ENCODE data around the gene SVEP1. TPM values are rescaled to one million over a fixed set of nuclear protein-coding genes. Genes with fewer than 3 reads are reported as not detected.

SVEP1 gene
- total and polyA plus RNA-seq, 2 donors (not counting 1 experiment from before 2014, with no cell fraction given), result not detected

GRCh38 chr9:110479481-110479880 is 100.1 kb downstream of the SVEP1 start:
- Histone ChIP-seq H3K4me2 (replicated peaks; ENCODE audit: low read depth, low read length, poor library complexity, severe bottlenecking) (no peak overlapping the region), H3K9me3 (ENCODE audit: control extremely low read depth in 1 of 3, control insufficient read depth in 2 of 3, insufficient read depth in 1 of 3, low read length in 2 of 3) (no peaks in the 10 kb centered on the region), H4K20me1 (ENCODE audit: control insufficient read depth, insufficient read depth, low read length, poor library complexity, severe bottlenecking) (no peaks in the 10 kb centered on the region), H2AFZ (ENCODE audit: insufficient read depth, low read depth, low read length, poor library complexity, severe bottlenecking) (no peak overlapping the region), H3K79me2 (ENCODE audit: control insufficient read depth, insufficient read depth, low read length) (no peaks in the 10 kb centered on the region), H3K4me3 (ENCODE audit: control extremely low read depth in 1 of 5, extremely low read depth in 1 of 5, insufficient read depth in 1 of 5, low read depth in 2 of 5, low read length in 4 of 5) (no peak overlapping the region), H3K27ac (ENCODE audit: low read length in 2 of 2) (no peak overlapping the region), H3K27me3 (replicated peaks in 1 of 4; ENCODE audit: control extremely low read depth in 1 of 4, control insufficient read depth in 3 of 4, insufficient read depth in 4 of 4, low read length in 3 of 4) (no peaks in the 10 kb centered on the region), H3K4me1 (ENCODE audit: control insufficient read depth in 2 of 2, insufficient read depth in 2 of 2, low read length in 2 of 2) (no peaks in the 10 kb centered on the region), H3K36me3 (replicated peaks in 1 of 2; ENCODE audit: control extremely low read depth in 1 of 2, control insufficient read depth in 1 of 2, extremely low read depth in 1 of 2, insufficient read depth in 2 of 2, low read length in 1 of 2) (no peaks in the 10 kb centered on the region), H3K9ac (ENCODE audit: low read length) (no peak overlapping the region)
- no peak overlapping the region for H3K4me3 Mint-ChIP-seq
- TF ChIP-seq CTCF (IDR thresholded peaks at IDR 0.05) (no peak), EZH2 (IDR thresholded peaks at IDR 0.05; ENCODE audit: borderline replicate concordance, insufficient read depth, low read depth, low read length, poor library complexity, severe bottlenecking) (no peak)
- no peaks in the 10 kb centered on the region for H3K4me1 Mint-ChIP-seq
- ChIA-PET POLR2A (no interaction called here), CTCF (no interaction called here)
- no peak overlapping the region for H3K27ac Mint-ChIP-seq
- 20% methylated on average over 1 of the region's 5 CpGs for WGBS (ENCODE audit: insufficient coverage)
- DNase-seq (no peak), ATAC-seq (ENCODE audit: low read depth) (no peak)
- intact Hi-C loops (cut with micrococcal nuclease), result no loop called here
- H3K9me3 Mint-ChIP-seq (ENCODE audit: insufficient read depth), result peaks cover 3% of the 10 kb centered on the region
- peaks cover 7% of the 10 kb centered on the region for H3K27me3 Mint-ChIP-seq

- Histone ChIP-seq H3K9me3 (ENCODE audit: control extremely low read depth in 1 of 3, control insufficient read depth in 2 of 3, insufficient read depth in 1 of 3, low read length in 2 of 3) (no peaks in the 10 kb centered on the region), H3K79me2 (ENCODE audit: control insufficient read depth, insufficient read depth, low read length) (no peaks in the 10 kb centered on the region), H3K27me3 (replicated peaks in 1 of 4; ENCODE audit: control extremely low read depth in 1 of 4, control insufficient read depth in 3 of 4, insufficient read depth in 4 of 4, low read length in 3 of 4) (no peaks in the 10 kb centered on the region), H3K9ac (ENCODE audit: low read length) (no peak overlapping the region), H3K4me3 (ENCODE audit: control extremely low read depth in 1 of 5, extremely low read depth in 1 of 5, insufficient read depth in 1 of 5, low read depth in 2 of 5, low read length in 4 of 5) (no peak overlapping the region), H4K20me1 (ENCODE audit: control insufficient read depth, insufficient read depth, low read length, poor library complexity, severe bottlenecking) (no peaks in the 10 kb centered on the region), H3K4me2 (replicated peaks; ENCODE audit: low read depth, low read length, poor library complexity, severe bottlenecking) (no peak overlapping the region), H3K36me3 (replicated peaks in 1 of 2; ENCODE audit: control extremely low read depth in 1 of 2, control insufficient read depth in 1 of 2, extremely low read depth in 1 of 2, insufficient read depth in 2 of 2, low read length in 1 of 2) (no peaks in the 10 kb centered on the region), H3K27ac (ENCODE audit: low read length in 2 of 2) (no peak overlapping the region), H2AFZ (ENCODE audit: insufficient read depth, low read depth, low read length, poor library complexity, severe bottlenecking) (no peak overlapping the region), H3K4me1 (ENCODE audit: control insufficient read depth in 2 of 2, insufficient read depth in 2 of 2, low read length in 2 of 2) (no peaks in the 10 kb centered on the region)
- H3K4me3 Mint-ChIP-seq, result no peak overlapping the region
- intact Hi-C loops (cut with micrococcal nuclease), result no loop called here
- H3K27me3 Mint-ChIP-seq, result no peaks in the 10 kb centered on the region
- CTCF ChIA-PET, result no interaction called here
- no peaks in the 10 kb centered on the region for H3K4me1 Mint-ChIP-seq
- H3K9me3 Mint-ChIP-seq (ENCODE audit: insufficient read depth), result no peaks in the 10 kb centered on the region
- H3K27ac Mint-ChIP-seq, result no peak overlapping the region
- TF ChIP-seq CTCF (IDR thresholded peaks at IDR 0.05), result no peak
- no peak for TF ChIP-seq EZH2 (IDR thresholded peaks at IDR 0.05; ENCODE audit: borderline replicate concordance, insufficient read depth, low read depth, low read length, poor library complexity, severe bottlenecking)
- ATAC-seq (ENCODE audit: low read depth) (no peak), DNase-seq (no peak)
- 42% methylated on average over 2 of the region's 3 CpGs for WGBS (ENCODE audit: insufficient coverage)
- POLR2A ChIA-PET, result no interaction called here
These were observed 103.3 kb downstream of the SVEP1 start for GRCh38 chr9:110476251-110476650.

Data from B cell (primary cell).